Peyer's patch (tissue), 4 donors: ENCODE data around the gene PPM1E. TPM values are rescaled to one million over a fixed set of nuclear protein-coding genes. Genes with fewer than 3 reads are reported as not detected.

Source experiments
- DNase-seq, 3 donors: peaks; one replicate each; pipeline ENCODE4 v3.0.0-alpha.2; 2017 to 2019
- H3K27ac ChIP-seq, 4 donors: fragments of 200-600 bp; sonication (generic); one replicate each; pipeline ENCODE4 v1.5.1; 2016 to 2019
- H3K27me3 ChIP-seq, 2 donors: fragments of 200-600 bp; sonication (generic); one replicate each; pipeline ENCODE4 v1.5.1; 2019
- H3K36me3 ChIP-seq, 3 donors: fragments of 200-600 bp; sonication (generic); one replicate each; pipeline ENCODE4 v1.5.1; 2016 to 2019
- H3K4me1 ChIP-seq, 4 donors: fragments of 200-600 bp; sonication (generic); one replicate each; pipeline ENCODE4 v1.5.1; 2016 to 2019
- H3K4me3 ChIP-seq, 4 donors: fragments of 200-600 bp; sonication (generic); 1 replicate in 3 of 4; 2 replicates in 1 of 4; pipeline ENCODE4 v1.5.1; 2016 to 2019; ENCODE audit warnings: mild to moderate bottlenecking in 1 of 4
- H3K9me3 ChIP-seq, 4 donors: fragments of 200-600 bp; sonication (generic); one replicate each; pipeline ENCODE4 v1.5.1; 2016 to 2019; ENCODE audit warnings: mild to moderate bottlenecking in 1 of 4
- CTCF ChIP-seq, 6 experiments: fragments of 450-650 bp in 4 of 6; fragments of 200-600 bp in 2 of 6; sonication (generic) in 1 of 6; IDR thresholded peaks; one replicate each; pipeline ENCODE4 v1.5.1; 2017 to 2019; ENCODE audit warnings: antibody characterized with exemption in 6 of 6, mild to moderate bottlenecking in 3 of 6, moderate library complexity in 1 of 6
- POLR2A ChIP-seq, 2 donors: fragments of 450-650 bp; IDR thresholded peaks; one replicate each; pipeline ENCODE4 v1.5.1; 2017; ENCODE audit warnings: antibody characterized with exemption in 2 of 2, mild to moderate bottlenecking in 2 of 2, moderate library complexity in 2 of 2
- total RNA-seq, 4 donors: library from RNA; depleted of rRNA; stranded (reverse); fragments of >200 nt; gene quantifications; one replicate each; pipeline ENCODE4 v1.1.0, GENCODE V29; 2016

PPM1E gene
- total RNA-seq, 4 donors from 2014 or later, result 0.13 to 0.18 TPM; not detected in 2

GRCh38 chr17:58889928-58890327 is 134.3 kb downstream of the PPM1E start:
- TF ChIP-seq CTCF (IDR thresholded peaks at IDR 0.05), result no peak
- no peak for TF ChIP-seq POLR2A (IDR thresholded peaks at IDR 0.05)
- DNase-seq, result no peak
- Histone ChIP-seq H3K27me3 (no peaks in the 10 kb centered on the region), H3K4me3 (no peak overlapping the region), H3K36me3 (no peaks in the 10 kb centered on the region), H3K27ac (no peak overlapping the region), H3K9me3 (no peaks in the 10 kb centered on the region), H3K4me1 (no peaks in the 10 kb centered on the region)

- Histone ChIP-seq H3K27ac (no peak overlapping the region), H3K4me1 (no peaks in the 10 kb centered on the region), H3K9me3 (no peaks in the 10 kb centered on the region), H3K36me3 (no peaks in the 10 kb centered on the region), H3K4me3 (no peak overlapping the region), H3K27me3 (no peaks in the 10 kb centered on the region)
- no peak for DNase-seq
- TF ChIP-seq CTCF (IDR thresholded peaks at IDR 0.05) (no peak), POLR2A (IDR thresholded peaks at IDR 0.05) (no peak)
These were observed 143.5 kb downstream of the PPM1E start for GRCh38 chr17:58899191-58899590.

- no peaks in the 10 kb centered on the region for H3K36me3 ChIP-seq
- no peak overlapping the region for H3K4me3 ChIP-seq
- H3K27me3 ChIP-seq, result no peaks in the 10 kb centered on the region
- no peak overlapping the region for H3K27ac ChIP-seq
- H3K9me3 ChIP-seq, result no peaks in the 10 kb centered on the region
- TF ChIP-seq POLR2A (IDR thresholded peaks at IDR 0.05) (no peak), CTCF (IDR thresholded peaks at IDR 0.05) (no peak)
- DNase-seq, result no peak
- H3K4me1 ChIP-seq, result no peaks in the 10 kb centered on the region
These were observed 146.7 kb downstream of the PPM1E start for GRCh38 chr17:58902322-58902721.

GRCh38 chr17:58911741-58912343 is 156.2 kb downstream of the PPM1E start:
- no peaks in the 10 kb centered on the region for H3K27me3 ChIP-seq
- TF ChIP-seq CTCF (IDR thresholded peaks at IDR 0.05) (no peak), POLR2A (IDR thresholded peaks at IDR 0.05) (no peak)
- H3K4me1 ChIP-seq, result no peaks in the 10 kb centered on the region
- H3K9me3 ChIP-seq, result peaks cover 0 to 5% (median 0%) of the 10 kb centered on the region in 4 donors
- no peak overlapping the region for H3K4me3 ChIP-seq
- H3K27ac ChIP-seq, result no peak overlapping the region
- no peak for DNase-seq
- no peaks in the 10 kb centered on the region for H3K36me3 ChIP-seq

GRCh38 chr17:58913552-58913951 is 157.9 kb downstream of the PPM1E start:
- no peak for DNase-seq
- TF ChIP-seq POLR2A (IDR thresholded peaks at IDR 0.05), result no peak
- H3K36me3 ChIP-seq, result no peaks in the 10 kb centered on the region
- H3K4me3 ChIP-seq, result no peak overlapping the region
- H3K27me3 ChIP-seq, result no peaks in the 10 kb centered on the region
- H3K27ac ChIP-seq, result no peak overlapping the region
- H3K4me1 ChIP-seq, result no peaks in the 10 kb centered on the region
- H3K9me3 ChIP-seq, result peaks cover 0 to 5% (median 0%) of the 10 kb centered on the region in 4 donors

- Histone ChIP-seq H3K27ac (no peak overlapping the region), H3K36me3 (no peaks in the 10 kb centered on the region), H3K4me3 (no peak overlapping the region), H3K4me1 (no peaks in the 10 kb centered on the region), H3K9me3 (peaks cover 0 to 5% (median 0%) of the 10 kb centered on the region in 4 donors), H3K27me3 (no peaks in the 10 kb centered on the region)
- DNase-seq, result no peak
- TF ChIP-seq CTCF (IDR thresholded peaks at IDR 0.05), result no peak
- no peak for TF ChIP-seq POLR2A (IDR thresholded peaks at IDR 0.05)
These were observed 158.5 kb downstream of the PPM1E start for GRCh38 chr17:58913971-58914769.
